HG03064 (cell line): ENCODE results near the gene FAM234B.
"Not testable (repeated sequence)": the region's sequence is repeated elsewhere in the genome, so short reads cannot be mapped to it uniquely, and the experiment has no call there.

Experiments
- ATAC-seq: cut with Tn5 transposase; IDR thresholded peaks from one replicate; pipeline ENCODE4 v1.9.1; 2021; ENCODE audit warnings: low read depth; ENCODE audit not compliant: unreplicated experiment

Gene FAM234B

DNA sequence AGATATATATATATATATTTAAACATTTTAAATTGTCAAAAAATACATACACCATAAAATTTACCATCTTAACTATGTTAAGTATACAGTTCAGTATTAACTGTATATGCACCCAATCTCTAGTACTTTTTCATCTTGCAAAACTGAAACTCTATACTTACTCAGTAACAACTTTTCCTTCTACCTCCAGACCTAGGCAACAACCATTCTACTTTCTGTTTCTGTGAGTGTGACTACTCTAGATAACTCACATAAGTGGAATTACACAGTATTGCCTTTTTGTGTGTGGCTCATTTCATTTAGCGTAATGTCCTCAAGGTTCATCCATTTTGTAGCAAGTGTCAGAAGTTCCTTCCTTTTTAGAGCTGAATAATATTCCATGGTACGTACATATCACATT lies 8.2 kb downstream of the FAM234B start:
- ATAC-seq = no peak

- ATAC-seq = not testable (repeated sequence)
These were observed 9.4 kb downstream of the FAM234B start for GRCh38 chr12:13053617-13054016.

DNA sequence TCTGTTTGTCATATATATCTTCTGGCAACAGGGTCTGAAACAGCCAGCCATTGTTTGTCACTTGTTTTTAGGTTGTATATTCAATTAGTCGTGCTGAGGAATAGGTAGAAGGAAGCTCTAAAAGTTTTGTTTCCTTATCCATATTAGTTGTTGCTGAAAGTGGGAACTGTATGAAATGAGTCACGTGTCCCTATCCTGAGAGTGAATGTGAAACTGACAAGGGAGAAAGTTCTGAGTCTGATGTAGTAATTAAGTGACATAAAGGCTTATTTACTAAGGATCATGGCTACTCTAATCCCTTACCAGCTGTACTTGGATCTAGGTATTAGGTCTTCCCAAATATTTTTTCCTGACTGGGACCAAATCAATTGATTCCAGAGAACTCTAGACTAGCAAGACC lies 16.4 kb downstream of the FAM234B start:
- no peak for ATAC-seq

GRCh38 chr12:13061377-13061776 lies 17.2 kb downstream of the FAM234B start:
- ATAC-seq = no peak

DNA sequence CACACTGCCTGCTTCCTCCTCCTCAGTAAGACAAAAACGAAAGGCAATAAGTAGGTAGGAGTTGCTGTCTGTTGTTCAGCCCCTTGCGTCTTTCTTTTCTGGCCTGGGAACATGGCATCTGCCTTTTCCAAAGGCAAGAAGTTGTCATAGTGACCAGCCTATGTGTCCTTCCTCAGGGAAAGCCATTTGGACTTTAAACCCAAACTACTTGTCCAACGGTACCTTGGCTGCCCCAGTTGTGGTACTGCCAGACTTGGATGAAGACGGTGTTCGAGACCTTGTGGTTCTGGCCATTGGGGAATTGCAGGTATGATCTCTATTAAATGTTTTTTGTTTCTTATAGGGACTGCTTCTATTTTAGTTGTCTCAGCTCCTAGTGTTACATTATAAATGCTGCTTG lies 18.5 kb downstream of the FAM234B start:
- no peak for ATAC-seq

GRCh38 chr12:13066014-13066413 lies 21.8 kb downstream of the FAM234B start:
- ATAC-seq = no peak

- ATAC-seq = no peak
These were observed 22.3 kb downstream of the FAM234B start for GRCh38 chr12:13066459-13066858.

DNA sequence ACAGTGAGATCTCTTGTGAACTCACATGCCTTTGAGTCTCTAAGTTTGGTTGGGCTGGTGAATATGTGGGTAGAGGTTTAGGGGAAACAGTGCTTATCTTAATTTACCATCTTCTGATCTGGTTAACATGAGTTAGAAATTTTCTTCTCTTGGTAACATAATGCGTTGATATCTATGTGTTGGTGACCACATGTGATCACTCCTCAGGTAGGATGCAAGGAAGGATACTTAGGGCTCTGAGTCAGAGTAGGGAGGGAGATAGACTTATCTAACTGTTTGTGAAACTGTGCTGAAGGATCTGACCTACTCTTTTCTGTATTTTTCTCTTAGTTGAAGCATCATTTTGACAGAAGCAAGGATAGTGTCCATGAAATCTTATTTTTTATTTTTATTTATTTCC lies 23.1 kb downstream of the FAM234B start:
- no peak for ATAC-seq

DNA sequence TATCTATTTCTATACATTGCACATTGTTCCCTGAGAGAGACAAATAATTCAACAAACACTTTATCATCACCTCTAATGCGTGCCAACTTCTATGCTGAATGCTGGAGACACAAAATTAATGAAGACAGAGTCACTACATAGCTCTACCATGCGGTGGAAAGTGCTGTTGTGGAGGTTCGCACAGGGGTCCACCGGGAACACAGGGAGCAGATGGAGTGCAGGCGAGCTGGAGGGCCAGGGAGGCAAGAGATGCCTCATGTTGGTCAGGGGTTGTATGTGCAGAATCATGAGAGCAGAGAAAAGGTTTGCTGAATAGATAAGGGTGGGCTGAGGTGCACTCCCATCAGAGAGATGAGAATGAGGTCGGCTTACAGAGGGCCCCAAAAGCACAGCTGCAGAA lies 25.2 kb downstream of the FAM234B start:
- no peak for ATAC-seq

GRCh38 chr12:13071305-13072280 lies 27.4 kb downstream of the FAM234B start:
- ATAC-seq = no peak

GRCh38 chr12:13073173-13073572 lies 29.0 kb downstream of the FAM234B start:
- ATAC-seq = no peak

DNA sequence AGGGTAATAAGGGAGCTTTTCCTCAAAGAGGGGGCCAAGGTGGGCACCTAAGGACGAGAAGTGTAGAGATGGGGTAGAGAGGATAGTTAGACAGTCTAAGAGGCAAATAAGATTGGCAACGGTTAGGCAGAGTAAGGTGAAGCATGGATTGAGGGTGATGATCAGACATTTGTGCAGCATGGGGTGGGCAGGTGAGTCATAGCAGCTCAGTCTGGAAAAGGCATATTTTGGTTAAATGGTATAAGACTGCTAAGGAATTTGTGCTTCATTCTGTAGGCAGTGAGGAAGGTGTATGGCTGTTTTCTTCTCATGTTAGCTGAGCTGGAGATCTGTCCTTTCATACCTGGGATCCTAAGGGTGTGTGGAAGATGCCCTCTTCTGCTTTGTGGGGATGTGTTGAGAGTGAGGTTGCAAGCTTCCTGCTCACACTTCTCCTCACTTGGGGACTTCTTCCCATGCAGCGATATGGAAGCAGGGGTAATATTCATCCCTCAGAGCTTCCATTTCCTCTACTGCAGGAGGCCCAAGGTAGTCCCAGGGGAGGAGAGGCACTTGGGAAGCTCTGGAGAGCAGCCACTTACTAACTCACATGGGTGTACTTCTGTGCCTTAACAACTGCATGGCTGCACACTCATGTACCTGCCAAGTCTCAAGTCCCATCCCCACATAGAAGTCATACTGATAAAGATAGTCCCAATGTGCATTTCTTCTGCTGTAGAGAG lies 30.4 kb downstream of the FAM234B start:
- ATAC-seq = no peak

DNA sequence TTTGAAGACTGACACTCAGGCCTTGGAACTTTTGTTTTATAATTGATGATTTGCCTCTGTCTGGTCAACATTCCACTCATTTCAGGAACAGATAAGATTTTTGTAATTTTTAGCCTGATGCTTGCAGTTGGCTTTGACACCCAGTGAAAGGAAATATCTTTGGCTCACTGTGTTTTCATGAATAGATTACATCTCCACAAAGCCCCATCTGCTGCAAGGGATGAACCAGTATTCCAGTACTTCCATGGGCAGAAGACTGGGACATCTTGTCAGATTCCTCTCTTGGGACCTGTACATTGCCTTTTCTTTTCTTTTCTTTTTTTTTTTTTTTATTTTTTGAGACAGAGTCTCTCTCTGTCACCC lies 30.9 kb downstream of the FAM234B start:
- no peak for ATAC-seq

GRCh38 chr12:13075786-13076570 lies 31.8 kb downstream of the FAM234B start:
- no peak for ATAC-seq

DNA sequence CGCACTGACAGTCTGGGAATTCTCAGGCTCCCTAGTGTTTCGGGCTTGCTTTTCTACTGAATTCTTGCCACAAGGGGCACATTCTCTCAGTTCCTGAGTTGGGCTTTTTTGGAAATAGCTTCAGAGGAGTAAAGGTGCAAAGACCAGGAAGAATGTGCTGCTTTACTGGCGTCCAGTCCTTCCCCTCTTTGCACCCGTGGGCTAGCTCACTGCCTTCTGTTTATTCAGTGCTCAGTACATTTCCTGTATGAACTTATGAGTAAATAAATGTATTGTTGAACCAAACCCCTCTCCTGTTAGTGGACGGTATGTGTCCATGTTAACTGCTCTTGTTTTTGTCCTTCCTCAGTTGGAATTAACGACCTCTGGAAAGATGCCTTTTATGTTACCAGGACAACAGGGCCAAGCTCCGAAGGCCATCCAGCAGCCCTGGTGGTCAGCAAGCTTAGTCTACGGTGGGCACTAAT lies 35.3 kb downstream of the FAM234B start:
- ATAC-seq = no peak

DNA sequence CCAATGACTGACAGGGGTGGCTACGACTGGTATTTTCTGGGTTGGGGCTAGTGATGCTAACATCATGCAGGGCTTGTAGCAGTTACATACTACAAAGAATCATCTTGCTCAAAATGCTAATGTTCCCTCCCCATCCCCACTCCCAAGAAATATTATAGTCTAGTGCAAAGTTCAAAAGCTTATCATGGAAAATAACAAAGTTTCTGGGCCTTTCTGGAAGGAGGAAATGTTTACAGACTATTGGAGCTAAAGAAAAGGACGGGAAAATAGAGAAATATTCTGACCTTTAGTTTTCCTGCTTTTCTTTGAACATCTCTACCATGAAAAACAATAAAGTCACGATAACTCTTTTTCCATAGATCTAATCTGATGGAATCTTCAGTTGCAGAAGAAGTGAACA lies 36.1 kb downstream of the FAM234B start:
- no peak for ATAC-seq

DNA sequence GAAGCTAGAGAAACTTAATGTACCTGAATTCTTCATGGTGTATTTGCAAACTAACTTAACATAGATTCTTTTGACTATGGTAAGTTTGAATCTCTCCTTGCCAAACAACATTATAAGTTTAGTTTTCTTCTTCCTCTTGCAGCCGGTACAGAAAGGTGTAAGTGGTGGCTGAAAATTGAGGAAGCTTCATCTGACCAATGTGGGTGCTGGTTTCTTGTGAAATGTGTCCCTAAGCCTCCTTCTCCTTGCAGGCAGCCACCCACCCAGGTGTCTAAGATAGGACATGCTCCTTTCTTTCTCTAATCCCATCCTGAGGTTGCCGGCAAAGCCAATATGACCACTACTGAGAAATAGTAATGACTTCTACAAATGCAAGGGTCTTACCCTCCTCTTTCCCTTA lies 38.7 kb downstream of the FAM234B start:
- ATAC-seq = no peak

- not testable (repeated sequence) for ATAC-seq
These were observed 39.5 kb downstream of the FAM234B start for GRCh38 chr12:13083638-13084037.

DNA sequence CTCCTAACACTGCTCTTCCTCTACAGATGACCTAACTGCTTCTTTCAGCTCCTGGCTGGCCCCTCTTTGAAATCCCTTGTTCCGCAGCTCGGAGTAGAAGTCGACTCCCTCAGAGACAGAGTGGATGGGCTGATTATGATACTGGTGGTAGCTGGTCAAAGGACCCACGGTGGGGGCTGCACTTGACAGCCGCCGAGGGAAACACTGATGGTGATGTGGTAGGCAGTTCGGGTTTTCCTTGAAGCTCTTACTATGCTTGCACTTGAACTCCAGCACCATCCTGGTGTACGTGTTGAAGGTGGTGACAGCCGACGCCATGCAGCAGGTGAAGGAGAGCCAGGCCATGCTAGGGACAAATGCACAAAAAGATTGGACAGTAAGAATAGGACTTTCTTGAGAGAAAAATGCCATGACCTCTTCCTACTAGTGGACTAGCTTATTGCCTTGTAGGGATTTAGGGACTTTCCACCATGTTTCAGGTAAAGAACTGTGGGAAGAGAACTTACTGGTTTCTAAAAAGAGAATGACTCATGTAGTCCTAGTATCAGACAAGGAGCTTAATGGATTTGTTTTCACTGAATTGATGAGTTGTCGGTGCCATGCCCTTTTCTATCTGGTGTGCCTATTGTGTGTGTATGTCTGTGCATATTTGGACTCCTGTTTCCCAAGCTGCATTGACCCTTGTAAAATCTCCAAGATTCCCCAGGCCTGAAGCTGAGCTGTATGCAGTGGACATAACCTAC lies 40.9 kb downstream of the FAM234B start:
- ATAC-seq = no peak

- no peak for ATAC-seq
These were observed 41.9 kb downstream of the FAM234B start for GRCh38 chr12:13085968-13086686.
